ENCODE data around the gene S1PR4.

DNA sequence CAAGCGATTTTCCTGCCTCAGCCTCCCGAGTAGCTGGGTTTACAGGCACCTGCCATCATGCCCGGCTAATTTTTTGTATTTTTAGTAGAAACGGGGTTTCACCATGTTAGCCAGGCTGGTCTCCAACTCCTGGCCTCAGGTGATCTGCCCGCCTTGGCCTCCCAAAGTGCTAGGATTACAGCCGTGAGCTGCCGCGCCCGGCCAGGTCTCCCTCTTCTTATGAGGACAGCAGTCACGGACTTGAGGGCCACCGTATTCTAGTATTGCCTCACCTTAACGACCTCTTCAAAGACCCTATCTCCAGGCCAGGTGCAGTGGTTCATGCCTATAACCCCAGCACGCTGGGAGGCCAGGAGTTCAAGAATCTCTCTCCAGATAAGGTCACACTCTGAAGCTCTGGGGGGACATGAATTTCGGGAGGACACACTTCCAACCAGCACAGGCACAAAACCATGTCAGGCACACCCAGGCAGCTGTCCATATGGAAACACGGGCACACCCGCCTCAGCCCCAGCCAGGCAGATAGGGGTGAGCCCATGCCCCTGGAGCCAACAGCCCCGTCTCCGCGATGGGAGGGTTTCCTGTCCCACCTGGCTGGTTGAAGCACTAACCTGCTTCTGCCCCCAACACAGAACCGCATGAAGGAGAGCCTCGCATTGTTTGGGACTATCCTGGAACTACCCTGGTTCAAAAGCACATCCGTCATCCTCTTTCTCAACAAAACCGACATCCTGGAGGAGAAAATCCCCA is 21.3 kb upstream of the S1PR4 start:
- TF ChIP-seq POLR2AphosphoS5 (IDR thresholded peaks at IDR 0.05; ENCODE audit: low read depth, low read length) = no peak
- TF ChIP-seq TAF1 (IDR thresholded peaks at IDR 0.05; ENCODE audit: low read depth, low read length) = no peak
- no peak for TF ChIP-seq POLR2A (IDR thresholded peaks at IDR 0.05; ENCODE audit: low read depth, low read length)
- TF ChIP-seq SPI1 (IDR thresholded peaks at IDR 0.05; ENCODE audit: low read depth, low read length) = no peak
- TF ChIP-seq PAX5 (IDR thresholded peaks at IDR 0.05; ENCODE audit: insufficient read depth, low read length, severe bottlenecking) = no peak

Measured in GM12891 (cell line).